H1 (cell line): Measurements from ENCODE around the gene STYXL1. TPM values are rescaled to one million over a fixed set of nuclear protein-coding genes. Genes with fewer than 3 reads are reported as not detected.

Source experiments
- ASH2L ChIP-seq: fragments of 200-600, 300-600 bp; sonication (generic); IDR thresholded peaks from one replicate; pipeline ENCODE4 v1.7.1; 2017; ENCODE audit warnings: low read length
- CHD1 ChIP-seq: IDR thresholded peaks from 2 replicates; pipeline ENCODE4 v1.6.1; 2012; ENCODE audit warnings: low read depth, low read length, improper control_type of control experiment
- CREB1 ChIP-seq: IDR thresholded peaks from 2 replicates; pipeline ENCODE4 v1.6.1; 2012; ENCODE audit warnings: inconsistent platforms
- SRF ChIP-seq: IDR thresholded peaks from 2 replicates; pipeline ENCODE4 v1.6.1; 2011; ENCODE audit warnings: mild to moderate bottlenecking, low read depth, low read length, moderate library complexity
- polyA plus RNA-seq, 7 experiments: library from polyadenylated mRNA; depleted of rRNA in 3 of 7; stranded (reverse) in 5 of 7; unstranded in 2 of 7; fragments of >200 nt in 5 of 7; fragments of 200-250 nt in 2 of 7; gene quantifications; 1 replicate in 5 of 7; 2 replicates in 1 of 7; 4 replicates in 1 of 7; pipeline versions ENCODE4 v1.2.1 to v1.2.3, GENCODE V29; 2011 to 2013; ENCODE audit warnings: missing spikeins in 2 of 7, mixed read lengths in 2 of 7
- total RNA-seq: library from RNA; stranded (reverse); fragmentation: NEBNext Ultra II Directional; extraction: Animal tissue kit (Norgen Biotek cat#: 25700); gene quantifications from 2 replicates; pipeline ENCODE4 v1.2.1, GENCODE V29; 2021

STYXL1 gene
- total and polyA plus RNA-seq, 2 of the 8 experiments (the other 6 are each of a cell fraction or from before 2014, with no cell fraction given), result 32.3 to 53.9 TPM

GRCh38 chr7:75971309-75971960, 76.4 kb downstream of the STYXL1 start (continued):
- TF ChIP-seq SRF, result no peak
- TF ChIP-seq ASH2L, result no peak
- TF ChIP-seq CHD1, result no peak
- no peak for TF ChIP-seq CREB1
- TF ChIP-seq, all 59 proteins: peak for 0
